Vein endothelial cell (primary cell): ENCODE measurements around the gene EIF3C. TPM values are rescaled to one million over a fixed set of nuclear protein-coding genes. Genes with fewer than 3 reads are reported as not detected.

ENCODE experiments used
- small RNA-seq: library from RNA; depleted of rRNA; stranded (forward); fragments of <200 nt; gene quantifications from one replicate; pipeline ENCODE3, GENCODE V24; 2012
- total RNA-seq: library from RNA; depleted of rRNA; stranded (reverse); fragments of >200 nt; gene quantifications from 2 replicates; pipeline ENCODE4 v1.2.3, GENCODE V29; 2012

Gene EIF3C, protein sequence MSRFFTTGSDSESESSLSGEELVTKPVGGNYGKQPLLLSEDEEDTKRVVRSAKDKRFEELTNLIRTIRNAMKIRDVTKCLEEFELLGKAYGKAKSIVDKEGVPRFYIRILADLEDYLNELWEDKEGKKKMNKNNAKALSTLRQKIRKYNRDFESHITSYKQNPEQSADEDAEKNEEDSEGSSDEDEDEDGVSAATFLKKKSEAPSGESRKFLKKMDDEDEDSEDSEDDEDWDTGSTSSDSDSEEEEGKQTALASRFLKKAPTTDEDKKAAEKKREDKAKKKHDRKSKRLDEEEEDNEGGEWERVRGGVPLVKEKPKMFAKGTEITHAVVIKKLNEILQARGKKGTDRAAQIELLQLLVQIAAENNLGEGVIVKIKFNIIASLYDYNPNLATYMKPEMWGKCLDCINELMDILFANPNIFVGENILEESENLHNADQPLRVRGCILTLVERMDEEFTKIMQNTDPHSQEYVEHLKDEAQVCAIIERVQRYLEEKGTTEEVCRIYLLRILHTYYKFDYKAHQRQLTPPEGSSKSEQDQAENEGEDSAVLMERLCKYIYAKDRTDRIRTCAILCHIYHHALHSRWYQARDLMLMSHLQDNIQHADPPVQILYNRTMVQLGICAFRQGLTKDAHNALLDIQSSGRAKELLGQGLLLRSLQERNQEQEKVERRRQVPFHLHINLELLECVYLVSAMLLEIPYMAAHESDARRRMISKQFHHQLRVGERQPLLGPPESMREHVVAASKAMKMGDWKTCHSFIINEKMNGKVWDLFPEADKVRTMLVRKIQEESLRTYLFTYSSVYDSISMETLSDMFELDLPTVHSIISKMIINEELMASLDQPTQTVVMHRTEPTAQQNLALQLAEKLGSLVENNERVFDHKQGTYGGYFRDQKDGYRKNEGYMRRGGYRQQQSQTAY
- 84.9 and 123 TPM in 2 replicates for total RNA-seq

GRCh38 chr16:28711220-28712083 lies at the start of gene EIF3C:
Gene EIF3C, plus strand, starts transcription at chr16:28711464. Its CDS starts 223 bp downstream, at chr16:28711687.

GRCh38 chr16:28751487-28751886 lies 40.2 kb downstream of the EIF3C start, which contains the start of gene NPIPB9:
Gene NPIPB9, plus strand, starts transcription at chr16:28751787.

Small RNA genes within 50 kb of the gene (small RNA-seq; reads per million reads assigned to genes)
- gene MIR6862-2 = not detected

Other genes with a start within 250 kb of the EIF3C start
- gene NPIPB7, start 239.1 kb upstream of the EIF3C start, total RNA-seq = not detected in 2 replicates
- 20.8 and 22.2 TPM in 2 replicates for gene CLN3, start 219.4 kb upstream of the EIF3C start, total RNA-seq
- gene APOBR, start 216.8 kb upstream of the EIF3C start, total RNA-seq = not detected in 2 replicates
- not detected in 2 replicates for gene IL27, start 204.6 kb upstream of the EIF3C start, total RNA-seq
- 0.33 and 2.4 TPM in 2 replicates for gene NUPR1, start 172.5 kb upstream of the EIF3C start, total RNA-seq
- 7.1 and 12.1 TPM in 2 replicates for gene SGF29, start 157.5 kb upstream of the EIF3C start, total RNA-seq
- gene SULT1A2, start 114.4 kb upstream of the EIF3C start, total RNA-seq = 0.19 TPM in 1 of 2 replicates, not detected in the other
- 3.2 and 7.8 TPM in 2 replicates for gene SULT1A1, start 101.4 kb upstream of the EIF3C start, total RNA-seq
- 0.10 and 0.33 TPM in 2 replicates for gene NPIPB8, start 73.4 kb upstream of the EIF3C start, total RNA-seq
- gene NPIPB9, start 40.3 kb downstream of the EIF3C start, total RNA-seq = 4.1 and 4.9 TPM in 2 replicates
- gene ATXN2L, start 111.5 kb downstream of the EIF3C start, total RNA-seq = 69.8 and 80.0 TPM in 2 replicates
- 145 TPM in 2 replicates for gene TUFM, start 134.9 kb downstream of the EIF3C start, total RNA-seq
- gene SH2B1, start 152.4 kb downstream of the EIF3C start, total RNA-seq = 17.8 and 19.6 TPM in 2 replicates
- 0.19 and 1.6 TPM in 2 replicates for gene ATP2A1, start 167.0 kb downstream of the EIF3C start, total RNA-seq
- gene RABEP2, start 213.8 kb downstream of the EIF3C start, total RNA-seq = 43.4 and 49.7 TPM in 2 replicates
- gene CD19, start 220.5 kb downstream of the EIF3C start, total RNA-seq = not detected in 2 replicates
- 32.7 and 36.5 TPM in 2 replicates for gene NFATC2IP, start 239.5 kb downstream of the EIF3C start, total RNA-seq